Prostate gland (tissue), 2 donors: ENCODE results near the gene EME2.

Experiments
- CTCF ChIP-seq, 4 experiments: fragments of 200-600 bp in 2 of 4; fragments of 450-650 bp in 2 of 4; sonication (generic) in 2 of 4; IDR thresholded peaks; 1 replicate in 3 of 4; 2 replicates in 1 of 4; pipeline ENCODE4 v1.5.1; 2016 to 2019; ENCODE audit warnings: antibody characterized with exemption in 4 of 4, mild to moderate bottlenecking in 2 of 4, moderate library complexity in 2 of 4
- POLR2A ChIP-seq: fragments of 450-650 bp; IDR thresholded peaks from one replicate; pipeline ENCODE4 v1.6.1; 2016; ENCODE audit warnings: antibody characterized with exemption, mild to moderate bottlenecking
- POLR2AphosphoS5 ChIP-seq: sonication (generic); formaldehyde crosslinking; IDR thresholded peaks from one replicate; pipeline ENCODE4 v1.6.1; 2017; ENCODE audit warnings: antibody characterized with exemption

- TF ChIP-seq POLR2A: no peak
- TF ChIP-seq CTCF (IDR thresholded peaks at IDR 0.05): no peak
- TF ChIP-seq POLR2AphosphoS5: no peak
Observed at GRCh38 chr16:1779234-1779701, 6.7 kb downstream of the EME2 start.
